Measurements from ENCODE around the gene KANSL1. TPM values are rescaled to one million over a fixed set of nuclear protein-coding genes. Genes with fewer than 3 reads are reported as not detected.
A peak's percentile ranks its signal among the peaks of the same experiment; 100 is the strongest.
"Not testable (repeated sequence)": the region's sequence is repeated elsewhere in the genome, so short reads cannot be mapped to it uniquely, and the experiment has no call there.

The KANSL1 gene
- polyA plus RNA-seq, 1 of the 3 experiments (the other 2 are of a cell fraction), result 10.0 TPM

DNA sequence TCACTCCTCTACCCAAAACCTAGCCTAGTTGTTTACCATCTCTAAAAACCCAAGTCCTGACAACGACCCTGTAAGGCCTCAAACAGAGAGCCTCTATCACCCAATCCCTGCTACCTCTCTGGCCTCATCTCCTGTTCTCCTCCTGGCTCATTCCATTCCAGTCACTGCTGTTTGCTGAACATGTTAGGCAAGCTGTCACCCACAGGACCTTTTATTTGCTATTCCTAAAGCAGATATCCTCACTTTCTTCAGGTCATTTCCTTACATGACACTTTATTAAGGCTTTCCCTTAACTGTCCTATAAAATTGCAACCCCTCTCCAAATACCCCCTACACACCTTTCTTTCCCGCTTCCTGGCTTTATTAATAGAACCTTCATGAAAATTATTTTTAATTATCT, 85.1 kb downstream of the KANSL1 start:
- no peak overlapping the region for H3K4me3 ChIP-seq (ENCODE audit: low read depth in 2 of 2, low read length in 1 of 2)
- peaks cover 8% of the 10 kb centered on the region for H3F3A ChIP-seq (replicated peaks; ENCODE audit: insufficient read depth)
- H3K9me3 ChIP-seq, result no peaks in the 10 kb centered on the region
- peaks cover 100% of the 10 kb centered on the region for H4K20me1 ChIP-seq (ENCODE audit: insufficient read depth)
- ChIA-PET POLR2A (no interaction called here), CTCF (interaction anchor here (1.0 to 1.7 kb wide), 5 partner anchors 9 to 426 kb away, joined by 3 to 6 read pairs (median 4); partner anchors contain the start of gene KANSL1)
- H3K9me2 ChIP-seq, result no peaks in the 10 kb centered on the region
- H3K27ac ChIP-seq (ENCODE audit: low read depth in 2 of 2, low read length in 1 of 2), result no peak overlapping the region
- no peaks in the 10 kb centered on the region for H3K27me3 ChIP-seq (ENCODE audit: insufficient read depth)
- no peak for DNase-seq
- H3K9ac ChIP-seq, result no peak overlapping the region
- H3K4me1 ChIP-seq (ENCODE audit: control insufficient read depth in 1 of 2, insufficient read depth in 2 of 2, low read depth in 1 of 2, low read length in 1 of 2), result peaks cover 3 to 14% of the 10 kb centered on the region in 2 experiments; a peak in 2 of 4 replicates
- H2AFZ ChIP-seq (ENCODE audit: low read depth), result no peak overlapping the region
- TF ChIP-seq RCOR1 (IDR thresholded peaks at IDR 0.05; ENCODE audit: low read length) (no peak), NRF1 (IDR thresholded peaks at IDR 0.05; ENCODE audit: low read depth, low read length) (0 out of 2 replicates have a peak, but pooled peaks have one; percentile 0)
- no peak overlapping the region for H3K4me2 ChIP-seq
- peaks cover 100% of the 10 kb centered on the region for H3K79me2 ChIP-seq (ENCODE audit: insufficient read depth)
- WGBS (ENCODE audit: low lambda C conversion rate), result 90% methylated on average over 2 of the region's 2 CpGs
- no peaks in the 10 kb centered on the region for H3K36me3 ChIP-seq (replicated peaks in 1 of 2; ENCODE audit: control insufficient read depth in 1 of 2, insufficient read depth in 2 of 2, low read length in 1 of 2)

DNA sequence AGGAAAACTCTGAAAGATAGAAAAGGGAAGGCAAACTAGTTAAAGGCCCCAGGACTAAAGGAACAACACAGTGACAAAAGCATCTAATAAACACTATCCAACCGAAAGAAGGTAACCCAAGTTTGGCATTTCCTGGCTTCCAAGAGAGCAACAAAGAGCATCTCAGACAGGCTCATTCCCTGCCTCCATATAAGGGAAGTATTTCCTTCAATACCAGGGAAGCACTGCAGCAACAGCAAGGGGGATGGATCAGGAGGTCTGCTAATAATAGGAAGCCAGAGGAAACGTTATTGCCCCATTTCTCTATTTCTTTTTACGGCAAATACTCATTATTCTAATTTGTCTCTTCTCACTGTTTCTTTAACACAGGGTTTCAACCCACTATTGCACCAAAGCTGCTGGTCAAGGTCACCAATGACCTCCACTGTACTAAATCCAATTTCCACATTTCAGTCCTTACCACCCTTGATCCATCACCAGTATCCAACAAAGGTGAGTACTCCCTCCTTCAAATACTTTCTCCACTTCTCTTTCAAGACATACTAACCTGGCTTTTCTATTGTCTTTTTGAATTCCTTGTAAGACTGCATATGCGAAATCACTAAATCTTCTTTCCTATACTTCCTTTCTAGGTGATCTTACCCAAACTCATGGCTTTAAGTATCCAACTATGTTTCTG, 86.1 kb downstream of the KANSL1 start:
- ChIA-PET CTCF (interaction anchor here (1.0 to 1.7 kb wide), 4 partner anchors 10 to 424 kb away, joined by 3 to 4 read pairs (median 4); partner anchors contain the start of gene KANSL1), POLR2A (no interaction called here)
- H3K79me2 ChIP-seq (ENCODE audit: insufficient read depth), result peaks cover 100% of the 10 kb centered on the region
- H3K9me3 ChIP-seq, result no peaks in the 10 kb centered on the region
- H3K27me3 ChIP-seq (ENCODE audit: insufficient read depth), result no peaks in the 10 kb centered on the region
- H3K9ac ChIP-seq, result no peak overlapping the region
- WGBS (ENCODE audit: low lambda C conversion rate), result 91% methylated on average over 4 of the region's 4 CpGs
- no peak overlapping the region for H3K4me2 ChIP-seq
- H3K4me1 ChIP-seq (ENCODE audit: control insufficient read depth in 1 of 2, insufficient read depth in 2 of 2, low read depth in 1 of 2, low read length in 1 of 2), result peaks cover 3 to 14% of the 10 kb centered on the region in 2 experiments; a peak in 2 of 4 replicates
- H3F3A ChIP-seq (replicated peaks; ENCODE audit: insufficient read depth), result peaks cover 14% of the 10 kb centered on the region
- H4K20me1 ChIP-seq (ENCODE audit: insufficient read depth), result peaks cover 100% of the 10 kb centered on the region
- no peaks in the 10 kb centered on the region for H3K36me3 ChIP-seq (replicated peaks in 1 of 2; ENCODE audit: control insufficient read depth in 1 of 2, insufficient read depth in 2 of 2, low read length in 1 of 2)
- no peaks in the 10 kb centered on the region for H3K9me2 ChIP-seq
- no peak overlapping the region for H3K27ac ChIP-seq (ENCODE audit: low read depth in 2 of 2, low read length in 1 of 2)
- TF ChIP-seq SIN3A (IDR thresholded peaks at IDR 0.05; ENCODE audit: borderline replicate concordance, low read depth, low read length), result no peak
- no peak for TF ChIP-seq GATA2 (CRISPR knock-in tag; IDR thresholded peaks at IDR 0.05)
- no peak for TF ChIP-seq EZH2phosphoT487 (IDR thresholded peaks at IDR 0.05; ENCODE audit: borderline replicate concordance, low read depth)
- TF ChIP-seq TCF12 (IDR thresholded peaks at IDR 0.05), result no peak
- TF ChIP-seq FOSL2 (IDR thresholded peaks at IDR 0.05; ENCODE audit: borderline replicate concordance, low read depth), result no peak
- no peak for TF ChIP-seq RCOR1 (IDR thresholded peaks at IDR 0.05; ENCODE audit: low read length)
- TF ChIP-seq CHD2 (IDR thresholded peaks at IDR 0.05; ENCODE audit: low read length, partially characterized antibody), result no peak
- TF ChIP-seq RAD21 (IDR thresholded peaks at IDR 0.05; ENCODE audit: low read length), result no peak
- TF ChIP-seq JUND (IDR thresholded peaks at IDR 0.05), result no peak
- no peak for TF ChIP-seq POLR2AphosphoS5 (IDR thresholded peaks at IDR 0.05; ENCODE audit: low read depth, low read length)
- TF ChIP-seq, protein P1, sequence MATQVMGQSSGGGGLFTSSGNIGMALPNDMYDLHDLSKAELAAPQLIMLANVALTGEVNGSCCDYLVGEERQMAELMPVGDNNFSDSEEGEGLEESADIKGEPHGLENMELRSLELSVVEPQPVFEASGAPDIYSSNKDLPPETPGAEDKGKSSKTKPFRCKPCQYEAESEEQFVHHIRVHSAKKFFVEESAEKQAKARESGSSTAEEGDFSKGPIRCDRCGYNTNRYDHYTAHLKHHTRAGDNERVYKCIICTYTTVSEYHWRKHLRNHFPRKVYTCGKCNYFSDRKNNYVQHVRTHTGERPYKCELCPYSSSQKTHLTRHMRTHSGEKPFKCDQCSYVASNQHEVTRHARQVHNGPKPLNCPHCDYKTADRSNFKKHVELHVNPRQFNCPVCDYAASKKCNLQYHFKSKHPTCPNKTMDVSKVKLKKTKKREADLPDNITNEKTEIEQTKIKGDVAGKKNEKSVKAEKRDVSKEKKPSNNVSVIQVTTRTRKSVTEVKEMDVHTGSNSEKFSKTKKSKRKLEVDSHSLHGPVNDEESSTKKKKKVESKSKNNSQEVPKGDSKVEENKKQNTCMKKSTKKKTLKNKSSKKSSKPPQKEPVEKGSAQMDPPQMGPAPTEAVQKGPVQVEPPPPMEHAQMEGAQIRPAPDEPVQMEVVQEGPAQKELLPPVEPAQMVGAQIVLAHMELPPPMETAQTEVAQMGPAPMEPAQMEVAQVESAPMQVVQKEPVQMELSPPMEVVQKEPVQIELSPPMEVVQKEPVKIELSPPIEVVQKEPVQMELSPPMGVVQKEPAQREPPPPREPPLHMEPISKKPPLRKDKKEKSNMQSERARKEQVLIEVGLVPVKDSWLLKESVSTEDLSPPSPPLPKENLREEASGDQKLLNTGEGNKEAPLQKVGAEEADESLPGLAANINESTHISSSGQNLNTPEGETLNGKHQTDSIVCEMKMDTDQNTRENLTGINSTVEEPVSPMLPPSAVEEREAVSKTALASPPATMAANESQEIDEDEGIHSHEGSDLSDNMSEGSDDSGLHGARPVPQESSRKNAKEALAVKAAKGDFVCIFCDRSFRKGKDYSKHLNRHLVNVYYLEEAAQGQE (IDR thresholded peaks at IDR 0.05; ENCODE audit: low read depth, low read length), result no peak
- TF ChIP-seq NRF1 (IDR thresholded peaks at IDR 0.05; ENCODE audit: low read depth, low read length), result no peak
- TF ChIP-seq RXRA (IDR thresholded peaks at IDR 0.05; ENCODE audit: borderline replicate concordance, low read depth), result no peak
- no peak for DNase-seq
- H2AFZ ChIP-seq (ENCODE audit: low read depth), result no peak overlapping the region
- no peak overlapping the region for H3K4me3 ChIP-seq (ENCODE audit: low read depth in 2 of 2, low read length in 1 of 2)

DNA sequence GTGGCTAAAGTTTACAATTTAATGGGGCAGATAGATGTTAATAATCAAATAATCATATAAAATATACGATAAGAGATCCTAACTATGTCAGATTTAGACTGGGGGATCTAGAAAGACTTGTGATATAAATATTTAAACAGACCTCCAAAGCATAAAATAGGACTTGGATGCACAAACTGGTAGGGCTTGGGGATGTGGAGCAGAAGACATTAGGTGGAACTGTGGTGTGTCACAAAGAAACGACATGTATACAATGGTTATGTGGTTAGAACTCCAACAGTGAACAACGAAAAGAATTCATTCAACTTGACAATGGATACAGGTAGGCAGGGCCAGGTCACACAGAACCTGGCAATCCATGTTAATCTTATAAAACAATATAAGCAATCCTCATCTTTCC, 90.4 kb downstream of the KANSL1 start:
- peaks cover 100% of the 10 kb centered on the region for H4K20me1 ChIP-seq (ENCODE audit: insufficient read depth)
- H3K27ac ChIP-seq (ENCODE audit: low read depth in 2 of 2, low read length in 1 of 2); DNase-seq; H3K4me2 ChIP-seq; H3K27me3 ChIP-seq (ENCODE audit: insufficient read depth); H2AFZ ChIP-seq (ENCODE audit: low read depth); H3K9me3 ChIP-seq; POLR2A ChIA-PET; H3K9me2 ChIP-seq; H3K36me3 ChIP-seq (replicated peaks in 1 of 2; ENCODE audit: control insufficient read depth in 1 of 2, insufficient read depth in 2 of 2, low read length in 1 of 2); H3K4me3 ChIP-seq (ENCODE audit: low read depth in 2 of 2, low read length in 1 of 2); H3K9ac ChIP-seq; H3K4me1 ChIP-seq (ENCODE audit: control insufficient read depth in 1 of 2, insufficient read depth in 2 of 2, low read depth in 1 of 2, low read length in 1 of 2): not testable (repeated sequence)
- WGBS (ENCODE audit: low lambda C conversion rate), result 83% methylated on average over 3 of the region's 3 CpGs
- H3F3A ChIP-seq (replicated peaks; ENCODE audit: insufficient read depth), result peaks cover 42% of the 10 kb centered on the region
- CTCF ChIA-PET, result interaction anchor here (1.0 to 1.6 kb wide), 2 partner anchors 14 to 17 kb away, joined by 3 to 4 read pairs; no protein-coding TSS in a partner anchor
- H3K79me2 ChIP-seq (ENCODE audit: insufficient read depth), result peaks cover 100% of the 10 kb centered on the region
